Naive thymus-derived CD8-positive, alpha-beta T cell (primary cell): ENCODE results near the gene PEX6. TPM values are rescaled to one million over a fixed set of nuclear protein-coding genes. Genes with fewer than 3 reads are reported as not detected.
A peak's percentile ranks its signal among the peaks of the same experiment; 100 is the strongest.

Source experiments
- ATAC-seq, 2 donors: fragments of 150-1000 bp; cut with Tn5 transposase in 1 of 2; sonication (Bioruptor Pico), chemical (Tn5 transposase) in 1 of 2; 1 replicate in 1 of 2; 2 replicates in 1 of 2; pipeline ENCODE4 v1.10.0; 2021; ENCODE audit warnings: mild to moderate bottlenecking in 2 of 2, moderate library complexity in 2 of 2
- POLR2A ChIA-PET: fragments of 350-600 bp; sonication (Branson Sonifier 250); formaldehyde crosslinking; loops from one replicate; lab custom pipeline; 2021; ENCODE audit warnings: antibody characterized with exemption; lab: Charles Lee
- DNase-seq, 10 donors: peaks; one replicate each; pipeline versions ENCODE4 v3.0.0 to v3.0.0-alpha.2; 2020 to 2022
- H3K27ac Mint-ChIP-seq, 10 donors: one replicate each; pipeline ENCODE4 v1.8.0; 2020 to 2022; ENCODE audit warnings: mild to moderate bottlenecking in 10 of 10, mixed read lengths in 10 of 10, moderate library complexity in 4 of 10, inconsistent platforms in 1 of 10
- H3K27me3 Mint-ChIP-seq, 5 donors: one replicate each; pipeline ENCODE4 v1.8.0; 2021 to 2022; ENCODE audit warnings: mixed read lengths in 5 of 5
- H3K36me3 Mint-ChIP-seq, 3 donors: one replicate each; pipeline ENCODE4 v1.8.0; 2020 to 2022; ENCODE audit warnings: mixed read lengths in 3 of 3, mild to moderate bottlenecking in 2 of 3, inconsistent platforms in 1 of 3
- H3K4me1 Mint-ChIP-seq, 4 donors: one replicate each; pipeline ENCODE4 v1.8.0; 2021 to 2022; ENCODE audit warnings: mixed read lengths in 4 of 4
- H3K4me3 Mint-ChIP-seq, 10 donors: one replicate each; pipeline ENCODE4 v1.8.0; 2020 to 2022; ENCODE audit warnings: mild to moderate bottlenecking in 10 of 10, mixed read lengths in 10 of 10, moderate library complexity in 6 of 10, inconsistent platforms in 1 of 10
- H3K9me3 Mint-ChIP-seq, 9 donors: one replicate each; pipeline ENCODE4 v1.8.0; 2020 to 2022; ENCODE audit warnings: mixed read lengths in 9 of 9, mild to moderate bottlenecking in 3 of 9, inconsistent platforms in 1 of 9, moderate library complexity in 1 of 9
- polyA plus RNA-seq, 3 donors: library from polyadenylated mRNA; unstranded; fragments of 300-500 nt; fragmentation: Illumina TruSeq; gene quantifications; one replicate each; pipeline ENCODE4 v1.2.3, GENCODE V29; 2021
- total RNA-seq, 8 experiments: library from RNA in 2 of 8; stranded (reverse) in 2 of 8; gene quantifications; one replicate each; pipeline ENCODE4 v1.2.3 and lab custom pipeline; 2021 to 2026

The PEX6 gene
- total and polyA plus RNA-seq, 5 experiments from 2014 or later, result 17.6 to 38.3 (median 30.8) TPM

DNA sequence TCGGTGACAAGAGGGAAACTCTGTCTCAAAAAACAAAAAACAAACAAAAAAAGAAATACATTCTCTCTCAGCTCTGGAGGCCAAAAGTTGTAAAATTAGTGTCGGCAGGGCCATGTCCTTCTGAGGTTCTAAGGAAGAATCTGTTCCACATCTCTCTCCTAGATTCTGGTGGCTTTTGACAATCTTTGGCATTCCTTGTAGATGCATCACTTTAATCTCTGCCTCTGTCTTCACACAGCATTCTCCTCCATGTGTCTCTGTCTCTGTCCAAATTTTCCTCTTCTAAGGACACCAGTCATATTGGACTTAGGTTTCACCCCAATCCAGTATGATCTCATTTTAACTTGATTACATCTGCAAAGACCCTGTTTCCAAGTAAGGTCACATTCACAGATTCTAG lies 14.5 kb upstream of the PEX6 start:
- Mint-ChIP-seq H3K27me3 (no peaks in the 10 kb centered on the region), H3K4me3 (no peak overlapping the region), H3K4me1 (peaks cover 6 to 22% (median 13%) of the 10 kb centered on the region in 4 donors), H3K36me3 (peaks cover 0 to 42% (median 2%) of the 10 kb centered on the region in 3 donors), H3K27ac (peak overlapping the region in 2 of 10 donors; percentile 26 to 37), H3K9me3 (no peaks in the 10 kb centered on the region)
- POLR2A ChIA-PET, result interaction anchor here (0.6 to 1.6 kb wide), 3 partner anchors 9 to 76 kb away, joined by 4 read pairs; partner anchors contain the start of genes CNPY3 and PPP2R5D
- DNase-seq (no peak), ATAC-seq (no peak)

DNA sequence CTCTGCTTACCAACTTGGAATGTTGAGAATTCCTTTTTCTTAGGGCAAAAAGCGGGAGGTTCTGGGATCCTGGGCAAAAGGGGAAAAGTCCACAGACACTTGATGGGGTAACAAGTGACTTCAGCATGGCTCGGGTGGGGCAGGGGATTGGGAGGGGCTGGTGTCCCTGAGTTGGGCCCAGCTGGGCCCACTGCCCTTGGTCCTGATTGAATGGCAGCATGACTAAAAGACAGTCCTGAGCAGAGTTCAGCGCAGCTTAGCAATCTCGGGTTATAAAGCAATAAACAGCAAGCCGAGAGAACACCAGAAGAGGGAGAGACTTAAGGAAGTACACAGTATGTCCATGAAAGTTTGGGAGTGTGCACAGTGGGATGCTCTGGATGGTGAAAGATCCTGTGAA lies 10.9 kb upstream of the PEX6 start:
- Mint-ChIP-seq H3K4me3 (no peak overlapping the region), H3K36me3 (peaks cover 0 to 49% (median 2%) of the 10 kb centered on the region in 3 donors), H3K27me3 (no peaks in the 10 kb centered on the region), H3K9me3 (no peaks in the 10 kb centered on the region), H3K4me1 (peaks cover 33 to 54% (median 47%) of the 10 kb centered on the region in 4 donors), H3K27ac (peak overlapping the region in 2 of 10 donors; percentile 27 to 64)
- DNase-seq (no peak), ATAC-seq (no peak)
- POLR2A ChIA-PET, result interaction anchor here (1.0 to 4.4 kb wide), 2 partner anchors 11 to 24 kb away, joined by 4 to 28 read pairs; partner anchors contain the start of genes KLHDC3 and PEX6

GRCh38 chr6:42988486-42989020 lies 9.6 kb upstream of the PEX6 start:
- Mint-ChIP-seq H3K36me3 (peaks cover 0 to 47% (median 2%) of the 10 kb centered on the region in 3 donors), H3K4me1 (peaks cover 38 to 59% (median 52%) of the 10 kb centered on the region in 4 donors), H3K9me3 (no peaks in the 10 kb centered on the region), H3K27me3 (no peaks in the 10 kb centered on the region), H3K27ac (peak overlapping the region in 5 of 10 donors; percentile 7 to 61 (median 31)), H3K4me3 (no peak overlapping the region)
- DNase-seq (no peak), ATAC-seq (no peak)
- POLR2A ChIA-PET, result interaction anchor here (1.6 to 4.4 kb wide), 3 partner anchors 9 to 59 kb away, joined by 6 to 28 read pairs (median 11); partner anchors contain the start of genes CNPY3 and PEX6

DNA sequence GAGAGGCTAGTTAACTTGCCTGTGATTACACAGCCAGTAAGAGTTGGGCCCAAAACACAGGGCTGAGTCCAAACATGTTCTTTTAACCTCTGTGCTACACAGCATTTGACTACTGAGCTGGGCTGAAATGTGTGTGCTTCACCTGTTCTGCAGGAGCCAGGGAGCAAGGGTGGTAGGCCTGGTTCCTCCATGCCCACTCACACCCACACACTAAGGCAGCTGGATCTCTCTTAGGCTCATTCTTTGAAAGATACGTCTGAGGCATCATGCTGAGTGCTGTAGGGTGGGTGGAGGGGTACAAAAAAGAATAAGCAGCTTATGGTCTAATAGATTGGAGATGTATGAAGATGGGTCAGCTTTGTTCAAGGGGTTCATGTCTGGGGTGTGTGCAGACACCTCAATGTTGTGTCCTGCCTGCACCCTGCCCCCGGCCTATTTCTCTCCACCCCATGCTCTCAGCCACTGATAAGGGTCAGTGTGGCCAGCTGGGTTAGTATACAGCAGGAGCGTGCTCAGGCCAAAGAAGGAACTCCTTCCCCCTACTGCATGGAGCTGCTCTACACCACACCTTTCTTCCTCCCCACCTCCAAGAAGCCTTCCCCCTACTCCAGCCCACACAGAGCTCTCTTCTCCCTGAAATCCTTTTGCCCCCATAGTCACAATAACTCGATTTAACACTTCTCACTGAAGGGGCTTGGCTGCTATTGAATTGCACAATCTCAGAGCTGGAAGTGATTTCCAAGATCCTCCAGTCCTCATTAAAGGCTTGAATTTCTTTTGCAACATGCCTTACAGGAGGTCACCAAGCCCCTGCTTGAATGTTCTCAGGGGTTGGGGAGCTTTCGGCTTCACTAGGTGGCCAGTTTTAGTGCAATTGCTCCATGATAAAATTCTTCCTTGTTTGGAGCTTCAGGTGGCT lies 8.8 kb upstream of the PEX6 start:
- Mint-ChIP-seq H3K27me3 (no peaks in the 10 kb centered on the region), H3K9me3 (no peaks in the 10 kb centered on the region), H3K36me3 (peaks cover 0 to 43% (median 2%) of the 10 kb centered on the region in 3 donors), H3K4me3 (peak overlapping the region in 3 of 10 donors; percentile 23 to 99 (median 94)), H3K27ac (peak overlapping the region in 6 of 10 donors; percentile 7 to 91 (median 42)), H3K4me1 (peaks cover 38 to 59% (median 50%) of the 10 kb centered on the region in 4 donors)
- DNase-seq (no peak), ATAC-seq (no peak)
- POLR2A ChIA-PET, result interaction anchor here (1.6 to 4.4 kb wide), 3 partner anchors 9 to 58 kb away, joined by 6 to 28 read pairs (median 11); partner anchors contain the start of genes CNPY3 and PEX6

DNA sequence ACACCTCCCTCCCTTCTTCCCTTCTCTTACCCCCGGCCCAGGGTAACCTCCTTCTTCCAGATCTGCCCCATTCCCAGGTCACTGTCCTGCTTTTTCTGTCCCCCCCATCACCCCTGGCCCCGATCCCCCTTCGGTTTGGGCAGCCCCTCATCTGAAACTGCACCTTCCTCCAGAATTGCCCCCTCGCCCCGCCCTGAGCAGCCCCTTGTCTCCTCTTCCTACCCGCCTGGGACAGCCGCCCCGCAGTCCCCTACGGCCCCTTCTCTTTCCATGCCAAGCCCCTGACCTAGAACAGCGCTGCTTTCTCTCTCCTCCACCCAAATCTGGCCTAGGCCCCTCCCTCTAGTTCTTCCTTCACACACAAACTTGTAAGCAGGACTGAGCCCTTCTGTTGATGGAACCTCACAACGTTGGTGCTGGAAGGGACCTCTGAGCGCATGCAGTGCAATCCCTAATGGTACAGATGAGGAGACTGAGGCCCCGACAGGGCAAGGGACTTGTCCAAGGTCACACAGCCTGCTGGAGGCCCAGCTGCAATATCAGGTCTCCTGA lies 6.0 kb upstream of the PEX6 start:
- Mint-ChIP-seq H3K27ac (peak overlapping the region; percentile 79 to 99 (median 92)), H3K36me3 (peaks cover 0 to 22% (median 2%) of the 10 kb centered on the region in 3 donors), H3K4me3 (peak overlapping the region; percentile 91 to 99 (median 94)), H3K4me1 (peaks cover 35 to 63% (median 55%) of the 10 kb centered on the region in 4 donors), H3K9me3 (no peaks in the 10 kb centered on the region), H3K27me3 (no peaks in the 10 kb centered on the region)
- POLR2A ChIA-PET, result interaction anchor here (1.0 to 3.8 kb wide), 24 partner anchors 8 to 1198 kb away, joined by 3 to 72 read pairs (median 7); partner anchors contain the start of genes BICRAL, CNPY3, CUL7 and GNMT
- ATAC-seq, result no peak
- peak in 3 of 10 donors; percentile 8 to 21 (median 15) for DNase-seq

DNA sequence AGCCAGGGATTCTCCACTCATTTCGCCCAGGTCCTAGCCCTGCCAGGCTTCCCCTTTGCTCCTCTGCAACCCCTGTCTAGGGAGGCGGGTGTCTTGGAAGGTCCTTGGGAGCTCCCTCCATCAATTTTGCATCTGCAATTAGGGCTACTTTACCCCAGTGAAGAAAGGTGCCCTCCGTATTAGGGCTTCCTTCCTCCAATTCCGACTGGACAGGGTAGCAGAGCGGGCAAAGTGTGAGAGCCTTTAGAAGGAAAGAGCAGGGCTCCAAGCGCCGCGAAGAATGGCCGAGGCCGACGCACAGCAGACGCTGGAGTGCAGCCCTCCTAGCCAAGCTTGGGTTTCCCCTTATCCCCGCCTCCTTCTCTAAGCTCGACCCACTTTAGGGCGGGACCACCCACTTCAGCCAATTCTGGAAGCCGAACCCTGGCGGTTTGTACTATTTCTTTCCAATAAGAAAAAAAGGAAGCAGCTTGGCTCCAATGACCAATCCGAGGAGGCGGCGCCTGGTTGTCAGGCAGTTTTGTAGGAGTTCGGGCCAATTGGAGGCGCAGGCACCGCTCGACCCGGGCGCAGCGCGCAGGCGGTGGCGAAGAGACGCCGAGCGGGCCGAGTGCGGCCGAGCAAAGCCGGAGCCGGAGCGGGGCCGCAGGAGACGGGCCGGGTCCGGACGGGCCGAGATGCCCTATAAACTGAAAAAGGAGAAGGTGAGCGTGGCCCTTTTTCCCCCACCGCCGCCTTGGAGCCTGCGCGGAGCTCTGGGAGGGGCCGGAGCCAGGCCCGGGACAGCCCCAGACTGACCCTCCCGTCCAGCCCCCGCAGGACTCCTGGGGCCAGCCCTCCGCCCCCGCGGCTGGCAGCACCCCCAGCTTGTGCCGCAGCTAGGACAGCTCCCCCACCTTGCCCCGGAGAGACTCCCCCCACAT lies 5.3 kb upstream of the PEX6 start, which contains the start of gene PPP2R5D:
TSS of gene PPP2R5D (plus strand) at position 570 of the 923 bp plus-strand sequence. CDS start at position 678, 108 bp downstream.
- Mint-ChIP-seq H3K4me3 (peak within 1 kb of the TSS; percentile 91 to 99 (median 94)), H3K27ac (peak within 1 kb of the TSS; percentile 96 to 99 (median 97)), H3K9me3 (no peaks in the 10 kb centered on the region), H3K4me1 (peaks cover 40 to 66% (median 62%) of the 10 kb centered on the region in 4 donors), H3K36me3 (peaks cover 0 to 15% (median under 1%) of the 10 kb centered on the region in 3 donors), H3K27me3 (no peaks in the 10 kb centered on the region)
- DNase-seq (peak; percentile 86 to 99 (median 97)), ATAC-seq (peak; percentile 93)
- POLR2A ChIA-PET, result interaction anchor here (0.5 to 3.8 kb wide), 35 partner anchors 9 to 1197 kb away, joined by 3 to 72 read pairs (median 5); partner anchors contain the start of genes BICRAL, CNPY3, CUL7 and GNMT

DNA sequence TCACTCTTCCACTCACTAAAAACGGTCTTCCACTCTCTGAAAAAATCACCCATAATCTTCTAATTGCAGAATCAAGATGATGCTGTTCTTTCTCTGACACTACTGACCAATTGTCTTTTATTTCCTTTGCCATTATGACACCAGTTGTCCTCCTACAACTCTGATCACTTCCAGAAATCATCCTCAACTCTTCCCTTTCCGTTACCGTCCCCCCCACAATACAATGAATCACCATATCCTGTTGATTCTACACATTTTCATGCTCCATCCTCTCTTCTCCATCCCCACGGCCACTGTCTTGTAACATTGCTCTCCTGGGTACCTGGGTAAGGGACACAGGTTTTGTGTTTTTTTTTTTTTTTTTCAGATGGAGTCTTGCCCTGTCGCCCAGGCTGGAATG lies 2.9 kb upstream of the PEX6 start:
- Mint-ChIP-seq H3K27ac (peak overlapping the region; percentile 3 to 88 (median 80)), H3K27me3 (no peaks in the 10 kb centered on the region), H3K9me3 (no peaks in the 10 kb centered on the region), H3K36me3 (peaks cover 0 to 2% (median 0%) of the 10 kb centered on the region in 3 donors), H3K4me1 (peaks cover 30 to 64% (median 56%) of the 10 kb centered on the region in 4 donors), H3K4me3 (peak overlapping the region in 7 of 10 donors; percentile 1 to 55 (median 28))
- no peak for ATAC-seq
- no peak for DNase-seq
- POLR2A ChIA-PET, result interaction anchor here (1.4 kb wide), 1 partner anchor 9 kb away, joined by 3 read pairs; no protein-coding TSS in a partner anchor

DNA sequence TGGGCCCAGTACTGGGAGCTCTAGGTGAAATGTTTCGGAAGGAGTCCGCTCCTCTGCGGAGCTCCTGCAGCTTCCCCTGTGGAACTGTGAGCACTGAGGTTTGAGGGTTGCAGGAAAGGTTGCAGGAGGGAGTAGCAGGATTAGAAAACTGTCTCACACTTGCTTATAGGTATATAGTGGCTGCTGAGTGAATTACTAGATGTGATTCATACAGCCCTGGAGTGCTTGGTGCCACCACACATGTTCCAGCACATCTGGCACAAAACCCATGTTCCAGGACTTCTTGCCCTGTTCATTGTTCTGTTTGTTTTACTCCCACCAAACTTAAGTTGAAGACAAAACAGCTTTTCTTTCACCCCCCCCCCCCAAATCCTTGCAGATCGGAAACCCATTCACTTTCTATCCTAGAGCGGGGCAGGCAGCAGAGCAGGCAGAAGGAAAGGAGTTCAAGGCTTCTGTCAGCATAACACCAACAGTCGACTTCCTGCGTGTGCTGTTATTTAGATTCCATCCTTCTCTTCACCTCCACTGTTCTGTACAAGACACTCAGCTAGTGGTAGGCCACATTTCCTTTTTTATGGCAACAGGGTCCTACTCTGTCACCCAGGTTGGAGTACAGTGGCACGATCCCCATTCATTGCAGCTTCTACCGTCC lies 669 bp upstream of the PEX6 start:
- H3K9me3 Mint-ChIP-seq, result no peaks in the 10 kb centered on the region

DNA sequence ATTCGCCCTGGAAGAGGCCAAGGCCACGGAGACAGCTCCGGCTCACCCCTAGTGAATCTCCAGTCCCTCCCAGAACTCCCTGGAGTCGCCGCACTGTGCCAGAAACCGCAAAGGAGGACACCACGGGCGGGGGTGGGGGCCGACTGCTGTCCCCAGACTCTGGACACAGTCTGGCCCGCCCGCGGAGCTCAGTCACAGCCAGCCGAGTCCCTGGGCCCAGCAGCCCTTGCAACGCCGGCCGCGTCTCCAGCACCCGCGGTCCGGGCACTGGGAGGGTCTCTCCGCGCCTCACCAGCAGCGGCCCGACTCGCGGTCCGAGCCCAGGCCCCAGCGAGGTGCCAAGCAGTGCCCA lies 518 bp downstream of the PEX6 start:
- H3K9me3 Mint-ChIP-seq, result no peaks in the 10 kb centered on the region
- POLR2A ChIA-PET, result interaction anchor here (0.8 to 4.2 kb wide), 24 partner anchors 10 to 459 kb away, joined by 3 to 144 read pairs (median 7); partner anchors contain the start of genes CNPY3, CUL7, GNMT and KLC4
- DNase-seq (no peak), ATAC-seq (no peak)
- peak overlapping the region; percentile 81 to 95 (median 93) for H3K27ac Mint-ChIP-seq
- H3K4me1 Mint-ChIP-seq, result peaks cover 15 to 58% (median 45%) of the 10 kb centered on the region in 4 donors
- H3K4me3 Mint-ChIP-seq, result peak overlapping the region; percentile 66 to 92 (median 87)
- H3K36me3 Mint-ChIP-seq, result peaks cover 0 to 10% (median 4%) of the 10 kb centered on the region in 3 donors
- no peaks in the 10 kb centered on the region for H3K27me3 Mint-ChIP-seq

More for the DNA sequence above, 669 bp upstream of the PEX6 start:
- Mint-ChIP-seq H3K27ac (peak overlapping the region; percentile 96 to 100 (median 98)), H3K4me1 (peaks cover 17 to 57% (median 50%) of the 10 kb centered on the region in 4 donors), H3K36me3 (peaks cover 0 to 6% (median 0%) of the 10 kb centered on the region in 3 donors), H3K4me3 (peak overlapping the region; percentile 85 to 97 (median 94)), H3K27me3 (no peaks in the 10 kb centered on the region)
- ATAC-seq (peak; percentile 6 to 12), DNase-seq (peak in 3 of 10 donors; percentile 5 to 19 (median 13))
- POLR2A ChIA-PET, result interaction anchor here (0.7 to 4.2 kb wide), 31 partner anchors 9 to 537 kb away, joined by 3 to 144 read pairs (median 5); partner anchors contain the start of genes BICRAL, CNPY3, CUL7 and GNMT

DNA sequence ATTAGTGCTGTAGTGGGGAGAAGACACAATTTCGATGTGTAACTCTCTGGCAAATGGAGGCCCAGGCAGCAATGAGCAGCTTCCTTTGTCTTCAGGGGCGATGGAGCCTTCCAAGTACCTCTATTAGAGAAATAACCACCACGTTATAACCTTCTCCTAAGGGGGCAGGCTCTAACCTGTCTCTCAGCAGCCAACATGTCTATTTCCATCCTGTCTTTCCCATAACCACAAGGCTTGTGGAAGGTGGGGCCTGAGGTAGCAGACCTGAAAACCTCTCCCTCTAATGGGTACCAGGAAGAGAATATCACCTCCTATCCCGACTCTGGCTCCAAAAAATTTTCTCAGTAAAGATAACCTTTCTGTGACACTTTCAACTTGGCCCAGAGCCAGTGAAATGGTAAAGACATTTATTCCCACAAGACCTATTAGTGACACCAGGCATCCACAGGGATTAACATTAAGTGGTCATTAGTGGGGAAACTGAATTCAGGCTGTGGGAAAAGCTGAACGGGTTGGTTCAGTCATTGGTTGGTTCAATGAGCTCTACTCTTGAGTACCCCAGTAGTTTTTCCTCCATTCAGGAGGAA lies 4.0 kb downstream of the PEX6 start:
- ATAC-seq (no peak), DNase-seq (no peak)
- Mint-ChIP-seq H3K4me1 (peaks cover 14 to 51% (median 43%) of the 10 kb centered on the region in 4 donors), H3K27me3 (no peaks in the 10 kb centered on the region), H3K27ac (peak overlapping the region in 9 of 10 donors; percentile 8 to 77 (median 52)), H3K36me3 (peaks cover 0 to 12% (median 4%) of the 10 kb centered on the region in 3 donors), H3K9me3 (no peaks in the 10 kb centered on the region), H3K4me3 (no peak overlapping the region)
- POLR2A ChIA-PET, result interaction anchor here (0.7 to 3.3 kb wide), 7 partner anchors 9 to 46 kb away, joined by 3 to 18 read pairs (median 3); partner anchors contain the start of genes CNPY3, KLHDC3 and PPP2R5D
